ENCODE data around the gene SESTD1. TPM values are rescaled to one million over a fixed set of nuclear protein-coding genes. Genes with fewer than 3 reads are reported as not detected.

SESTD1 gene
- total and polyA plus RNA-seq, 2 of the 4 experiments (the other 2 are of a cell fraction), result 8.4 to 12.7 TPM

GRCh38 chr2:179260224-179260623 is 4.4 kb downstream of the SESTD1 start:
- peaks cover 9 to 24% of the 10 kb centered on the region in 2 experiments for H3K79me1 ChIP-seq (ENCODE audit: low read depth in 1 of 2, low read length in 2 of 2)
- no peak overlapping the region for H3K23ac ChIP-seq (ENCODE audit: low read depth, low read length)
- no peak overlapping the region for H2AFZ ChIP-seq (replicated peaks; ENCODE audit: low read length, poor library complexity)
- no peak overlapping the region for H2BK5ac ChIP-seq (ENCODE audit: low read depth, low read length, poor library complexity, severe bottlenecking)
- H2BK15ac ChIP-seq (ENCODE audit: low read depth, low read length), result no peak overlapping the region
- H3K4ac ChIP-seq (ENCODE audit: low read depth, low read length), result no peak overlapping the region
- H2AK9ac ChIP-seq (replicated peaks; ENCODE audit: low read depth, low read length, poor library complexity), result no peak overlapping the region
- H3K56ac ChIP-seq (ENCODE audit: extremely low read depth, insufficient read depth, low read length), result no peak overlapping the region
- in situ Hi-C loops (cut with MboI; ENCODE audit: low sequenced_read_pairs), result no loop called here
- no peak overlapping the region for H4K8ac ChIP-seq (ENCODE audit: low read depth in 2 of 2, low read length in 2 of 2)
- no peaks in the 10 kb centered on the region; the same call in 1 of the 2 replicates for H4K20me1 ChIP-seq (ENCODE audit: insufficient read depth, low read length)
- no peak overlapping the region for H3K9ac ChIP-seq (ENCODE audit: low read depth, low read length)
- peaks cover 2% of the 10 kb centered on the region; the same call in 1 of the 2 replicates for H3K4me1 ChIP-seq (ENCODE audit: control insufficient read depth, insufficient read depth, low read length)
- no peak overlapping the region for H2BK20ac ChIP-seq (ENCODE audit: low read depth, low read length)
- H3K18ac ChIP-seq (ENCODE audit: low read depth, low read length), result no peak overlapping the region
- no peak overlapping the region for H3K14ac ChIP-seq (replicated peaks; ENCODE audit: low read depth, low read length)
- no peak overlapping the region for H2BK120ac ChIP-seq (ENCODE audit: low read depth, low read length)
- no TSS peak for BruUV-seq (replicated peaks)
- no peak overlapping the region for H4K91ac ChIP-seq (ENCODE audit: insufficient read depth, low read depth, low read length)
- H3K27ac ChIP-seq (ENCODE audit: insufficient read depth, low read length), result no peak overlapping the region
- ChIA-PET CTCF (no interaction called here), POLR2A (ENCODE audit: unreplicated experiment) (no interaction called here)
- no peak overlapping the region for H2AK5ac ChIP-seq (ENCODE audit: low read depth, low read length)
- WGBS, 2 experiments (ENCODE audit: extremely low coverage in 2 of 2, insufficient read length in 1 of 2), result no CpG with 5 or more reads among the region's 3 CpGs
- H3K36me3 ChIP-seq (ENCODE audit: control insufficient read depth, insufficient read depth, low read length), result no peaks in the 10 kb centered on the region
- H3K9me3 ChIP-seq (ENCODE audit: control insufficient read depth, insufficient read depth, low read length), result no peaks in the 10 kb centered on the region
- DNase-seq, result no peak
- H3K4me2 ChIP-seq (ENCODE audit: low read depth, low read length), result no peak overlapping the region
- dilution Hi-C loops (cut with HindIII; ENCODE audit: low sequenced_read_pairs, unreplicated experiment), result no loop called here
- TF ChIP-seq RAD21 (IDR thresholded peaks at IDR 0.05; ENCODE audit: low read length) (no peak), MXI1 (IDR thresholded peaks at IDR 0.05; ENCODE audit: borderline replicate concordance, low read depth, low read length) (no peak), CHD1 (IDR thresholded peaks at IDR 0.05; ENCODE audit: low read depth, low read length) (no peak)
- H3K9me1 ChIP-seq (ENCODE audit: insufficient read depth, low read length), result no peaks in the 10 kb centered on the region
- no peak overlapping the region for H3K4me3 ChIP-seq (ENCODE audit: insufficient read depth, low read depth, low read length)
- H3K27me3 ChIP-seq (ENCODE audit: control insufficient read depth, insufficient read depth, low read length), result no peaks in the 10 kb centered on the region
- H4K5ac ChIP-seq (ENCODE audit: low read depth, low read length), result no peak overlapping the region
- intact Hi-C loops (cut with micrococcal nuclease), result loop anchor here (5.0 kb wide), 1 partner anchor 82 kb away; no protein-coding TSS in a partner anchor
- no peak for ATAC-seq (ENCODE audit: low read depth)
